ENCODE results near the gene SLC7A8.

GRCh38 chr14:23219075-23219474 is 35.6 kb upstream of the SLC7A8 start:
- TF ChIP-seq, protein P1, sequence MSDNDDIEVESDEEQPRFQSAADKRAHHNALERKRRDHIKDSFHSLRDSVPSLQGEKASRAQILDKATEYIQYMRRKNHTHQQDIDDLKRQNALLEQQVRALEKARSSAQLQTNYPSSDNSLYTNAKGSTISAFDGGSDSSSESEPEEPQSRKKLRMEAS (IDR thresholded peaks at IDR 0.05), result no peak
- TF ChIP-seq USF1 (IDR thresholded peaks at IDR 0.05) (no peak), REST (IDR thresholded peaks at IDR 0.05; ENCODE audit: low read depth) (no peak), FOXM1 (IDR thresholded peaks at IDR 0.05; ENCODE audit: borderline replicate concordance, low read depth) (no peak), TAF1 (IDR thresholded peaks at IDR 0.05; ENCODE audit: low read depth) (no peak), RAD21 (IDR thresholded peaks at IDR 0.05; ENCODE audit: low read depth) (no peak), EP300 (IDR thresholded peaks at IDR 0.05; ENCODE audit: borderline replicate concordance) (no peak), NFIC (IDR thresholded peaks at IDR 0.05) (no peak), YY1 (IDR thresholded peaks at IDR 0.05; ENCODE audit: low read depth) (no peak), CEBPB (IDR thresholded peaks at IDR 0.05) (no peak), TCF12 (IDR thresholded peaks at IDR 0.05; ENCODE audit: low read depth) (no peak), CREB1 (IDR thresholded peaks at IDR 0.05; ENCODE audit: low read depth) (no peak), EGR1 (IDR thresholded peaks at IDR 0.05) (no peak), ZBTB7A (IDR thresholded peaks at IDR 0.05; ENCODE audit: low read depth) (no peak)

Measured in Ishikawa (cell line).